ENCODE data around the gene ABLIM1.

GRCh38 chr10:114402871-114403540 lies 255.1 kb downstream of the ABLIM1 start:
- TF ChIP-seq POLR2A (IDR thresholded peaks at IDR 0.05), result no peak
- no peak for TF ChIP-seq CTCF (IDR thresholded peaks at IDR 0.05)
- TF ChIP-seq POLR2AphosphoS5 (IDR thresholded peaks at IDR 0.05), result no peak
- TF ChIP-seq EP300 (IDR thresholded peaks at IDR 0.05), result no peak
